Upper lobe of left lung (tissue), 4 donors: ENCODE data around the gene MT1E.

Experiments
- POLR2AphosphoS5 ChIP-seq, 2 donors: sonication (generic); formaldehyde crosslinking; IDR thresholded peaks; one replicate each; pipeline ENCODE4 v1.5.1; 2017; ENCODE audit warnings: antibody characterized with exemption in 2 of 2
- TF ChIP-seq, protein P1 (sequence below), 6 experiments: fragments of 450-650 bp in 4 of 6; fragments of 200-600 bp in 2 of 6; sonication (generic) in 2 of 6; IDR thresholded peaks; one replicate each; pipeline ENCODE4 v1.5.1; 2016 to 2019; ENCODE audit warnings: antibody characterized with exemption in 6 of 6

DNA sequence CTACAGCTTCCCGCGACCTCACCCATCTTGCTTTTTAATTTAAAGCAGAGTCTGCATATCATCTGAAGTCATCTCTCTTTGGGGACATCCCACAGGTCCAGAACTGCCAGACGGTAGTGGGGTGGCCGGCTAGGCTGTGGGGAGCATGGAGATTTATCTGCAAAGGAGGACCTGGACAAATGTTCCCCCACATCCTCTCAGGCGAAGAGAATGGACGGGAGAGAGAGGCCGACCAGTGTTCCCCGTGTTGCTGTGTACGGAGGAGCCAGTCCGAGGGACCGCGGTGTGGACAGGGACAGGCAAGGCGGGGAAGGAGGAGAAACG, 6.2 kb downstream of the MT1E start:
- TF ChIP-seq, protein P1, sequence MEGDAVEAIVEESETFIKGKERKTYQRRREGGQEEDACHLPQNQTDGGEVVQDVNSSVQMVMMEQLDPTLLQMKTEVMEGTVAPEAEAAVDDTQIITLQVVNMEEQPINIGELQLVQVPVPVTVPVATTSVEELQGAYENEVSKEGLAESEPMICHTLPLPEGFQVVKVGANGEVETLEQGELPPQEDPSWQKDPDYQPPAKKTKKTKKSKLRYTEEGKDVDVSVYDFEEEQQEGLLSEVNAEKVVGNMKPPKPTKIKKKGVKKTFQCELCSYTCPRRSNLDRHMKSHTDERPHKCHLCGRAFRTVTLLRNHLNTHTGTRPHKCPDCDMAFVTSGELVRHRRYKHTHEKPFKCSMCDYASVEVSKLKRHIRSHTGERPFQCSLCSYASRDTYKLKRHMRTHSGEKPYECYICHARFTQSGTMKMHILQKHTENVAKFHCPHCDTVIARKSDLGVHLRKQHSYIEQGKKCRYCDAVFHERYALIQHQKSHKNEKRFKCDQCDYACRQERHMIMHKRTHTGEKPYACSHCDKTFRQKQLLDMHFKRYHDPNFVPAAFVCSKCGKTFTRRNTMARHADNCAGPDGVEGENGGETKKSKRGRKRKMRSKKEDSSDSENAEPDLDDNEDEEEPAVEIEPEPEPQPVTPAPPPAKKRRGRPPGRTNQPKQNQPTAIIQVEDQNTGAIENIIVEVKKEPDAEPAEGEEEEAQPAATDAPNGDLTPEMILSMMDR (IDR thresholded peaks at IDR 0.05) = no peak
- TF ChIP-seq POLR2AphosphoS5 (IDR thresholded peaks at IDR 0.05) = no peak
